ENCODE results near the gene RXFP4. TPM values are rescaled to one million over a fixed set of nuclear protein-coding genes. Genes with fewer than 3 reads are reported as not detected.

RXFP4 gene
- total RNA-seq, 1 donor from 2014 or later, result not detected

- ATAC-seq, result no peak
- DNase-seq (ENCODE audit: low spot score), result no peak
Observed at GRCh38 chr1:155957411-155957915, 16.0 kb downstream of the RXFP4 start.

GRCh38 chr1:155960081-155960745, 18.8 kb downstream of the RXFP4 start:
- DNase-seq (ENCODE audit: low spot score), result no peak
- ATAC-seq, result no peak

DNA sequence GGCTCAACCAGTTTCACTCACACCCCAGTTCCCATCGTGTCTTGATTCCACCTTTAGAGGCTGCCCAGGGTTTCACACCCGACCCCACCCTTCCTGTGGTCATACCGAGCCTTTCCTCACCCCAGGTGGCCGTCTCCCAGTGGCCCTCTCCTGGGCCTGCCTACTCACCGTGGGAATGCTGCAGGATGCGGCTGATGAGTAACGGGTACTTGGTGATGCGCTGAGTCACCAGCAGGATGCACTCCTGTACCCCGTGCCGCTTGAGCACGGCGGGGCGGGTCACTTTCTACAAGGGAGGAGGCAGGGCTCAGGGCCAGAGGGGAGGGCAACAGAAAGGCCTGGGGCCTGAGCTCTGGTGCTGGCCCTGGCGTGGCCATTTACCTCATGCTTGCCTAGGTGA, 20.5 kb downstream of the RXFP4 start:
- ATAC-seq (peak; percentile 55), DNase-seq (ENCODE audit: low spot score) (no peak)

GRCh38 chr1:155962599-155963211, 21.3 kb downstream of the RXFP4 start:
- ATAC-seq (peak; percentile 20), DNase-seq (ENCODE audit: low spot score) (no peak)

- ATAC-seq, result no peak
Observed at GRCh38 chr1:155964193-155964592, 22.8 kb downstream of the RXFP4 start.

DNA sequence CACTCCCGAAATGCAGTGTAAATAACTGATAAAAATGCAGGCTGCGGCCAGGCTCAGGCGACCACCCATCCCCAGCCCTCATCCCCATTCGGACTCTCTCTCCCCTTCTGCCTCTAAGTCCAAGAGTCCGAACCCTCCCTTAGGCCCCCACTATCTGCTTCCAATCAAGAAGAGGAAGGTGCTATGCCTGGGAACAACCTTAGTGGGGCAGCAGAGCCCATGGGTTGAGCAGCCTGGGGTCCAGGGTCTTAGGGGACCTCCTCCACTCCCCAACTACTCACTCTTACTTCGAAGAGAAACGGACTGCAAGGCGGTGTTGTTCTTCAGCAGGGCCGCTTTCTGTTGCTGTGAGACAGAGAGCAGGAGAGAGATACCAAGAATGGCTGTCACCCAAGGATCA, 24.7 kb downstream of the RXFP4 start:
- no peak for ATAC-seq

More at GRCh38 chr1:155964193-155964592, 22.8 kb downstream of the RXFP4 start:
- DNase-seq (ENCODE audit: low spot score), result no peak

DNA sequence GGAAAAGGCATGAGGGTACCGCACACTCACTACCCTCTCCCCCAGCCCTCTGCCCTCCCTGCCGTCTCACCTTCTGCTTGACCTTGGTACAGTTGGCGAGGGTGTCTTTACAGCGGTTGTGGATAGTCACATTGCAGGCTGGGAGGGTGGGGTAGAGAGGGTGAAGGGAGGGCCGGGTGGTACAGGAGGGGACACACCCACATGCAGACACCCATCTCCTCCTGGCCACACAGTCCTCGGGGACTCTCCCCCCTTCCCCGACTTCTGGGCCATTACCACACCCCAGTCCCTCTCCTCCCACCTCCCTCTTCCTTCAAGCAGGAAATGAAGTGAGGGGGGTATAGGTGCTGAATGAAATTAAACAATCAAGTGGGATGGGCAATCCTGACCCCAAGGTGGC, 25.3 kb downstream of the RXFP4 start:
- DNase-seq (ENCODE audit: low spot score) (no peak), ATAC-seq (no peak)

More for the DNA sequence above, 24.7 kb downstream of the RXFP4 start:
- DNase-seq (ENCODE audit: low spot score), result no peak

- DNase-seq (ENCODE audit: low spot score) (no peak), ATAC-seq (peak; percentile 54)
Observed at GRCh38 chr1:155967341-155968050, 26.1 kb downstream of the RXFP4 start.

- no peak for ATAC-seq
- no peak for DNase-seq (ENCODE audit: low spot score)
Observed at GRCh38 chr1:155968051-155968400, 26.6 kb downstream of the RXFP4 start.

- no peak for ATAC-seq
Observed at GRCh38 chr1:155968670-155969069, 27.2 kb downstream of the RXFP4 start.

GRCh38 chr1:155969377-155969791, 27.9 kb downstream of the RXFP4 start:
- ATAC-seq (no peak), DNase-seq (ENCODE audit: low spot score) (no peak)

More at GRCh38 chr1:155968670-155969069, 27.2 kb downstream of the RXFP4 start:
- no peak for DNase-seq (ENCODE audit: low spot score)

GRCh38 chr1:155970531-155971167, 29.2 kb downstream of the RXFP4 start:
- ATAC-seq, result peak; percentile 45
- no peak for DNase-seq (ENCODE audit: low spot score)

- ATAC-seq (peak; percentile 75), DNase-seq (ENCODE audit: low spot score) (no peak)
Observed at GRCh38 chr1:155971910-155972809, 30.7 kb downstream of the RXFP4 start.

- no peak for DNase-seq (ENCODE audit: low spot score)
Observed at GRCh38 chr1:155973723-155974122, 32.3 kb downstream of the RXFP4 start.

DNA sequence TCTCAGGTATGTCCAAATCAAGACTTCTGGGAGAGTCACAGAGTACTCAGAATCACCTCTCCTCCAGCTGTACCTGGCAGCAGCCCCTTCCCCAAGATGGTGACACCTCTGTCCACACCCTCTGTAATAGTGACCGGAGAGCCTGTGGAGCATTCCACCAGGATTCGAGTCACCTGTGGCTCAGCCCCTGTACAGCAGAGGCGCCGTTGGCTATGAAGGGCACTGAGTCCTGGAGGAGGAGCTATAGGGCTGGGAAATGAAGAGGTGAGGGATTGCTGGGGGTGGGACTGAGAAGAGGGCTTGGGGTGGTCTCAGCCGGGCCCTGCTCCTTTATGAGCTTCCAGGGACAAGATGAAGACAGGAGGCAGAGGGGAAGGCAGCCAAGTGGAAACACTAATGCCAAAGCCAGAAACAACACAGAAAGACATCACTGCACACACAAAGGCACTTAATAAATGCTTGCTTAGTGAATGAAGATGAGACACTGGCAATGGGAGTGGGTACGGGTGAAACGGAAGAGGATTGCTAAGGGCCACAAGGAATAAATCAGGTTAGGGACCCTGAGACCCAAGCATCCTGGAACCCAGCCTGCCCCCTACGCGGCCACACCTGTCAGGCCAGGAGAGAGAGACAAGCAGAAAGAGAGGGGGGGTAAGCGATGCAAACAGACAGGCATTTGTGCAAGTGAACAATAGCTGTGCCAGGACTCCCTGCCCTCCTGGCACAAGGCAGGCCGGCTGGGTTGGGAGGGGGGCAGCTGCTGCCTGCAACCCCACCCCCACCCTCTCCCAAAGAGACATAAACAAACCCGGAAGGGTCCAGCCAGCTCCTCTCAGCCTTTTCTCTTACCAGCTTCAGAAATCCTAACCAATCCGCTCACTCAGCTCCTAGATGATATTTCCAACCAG, 33.0 kb downstream of the RXFP4 start:
- no peak for ATAC-seq
- no peak for DNase-seq (ENCODE audit: low spot score)

More at GRCh38 chr1:155973723-155974122, 32.3 kb downstream of the RXFP4 start:
- no peak for ATAC-seq

GRCh38 chr1:155975375-155976061, 34.1 kb downstream of the RXFP4 start:
- ATAC-seq (no peak), DNase-seq (ENCODE audit: low spot score) (no peak)

DNA sequence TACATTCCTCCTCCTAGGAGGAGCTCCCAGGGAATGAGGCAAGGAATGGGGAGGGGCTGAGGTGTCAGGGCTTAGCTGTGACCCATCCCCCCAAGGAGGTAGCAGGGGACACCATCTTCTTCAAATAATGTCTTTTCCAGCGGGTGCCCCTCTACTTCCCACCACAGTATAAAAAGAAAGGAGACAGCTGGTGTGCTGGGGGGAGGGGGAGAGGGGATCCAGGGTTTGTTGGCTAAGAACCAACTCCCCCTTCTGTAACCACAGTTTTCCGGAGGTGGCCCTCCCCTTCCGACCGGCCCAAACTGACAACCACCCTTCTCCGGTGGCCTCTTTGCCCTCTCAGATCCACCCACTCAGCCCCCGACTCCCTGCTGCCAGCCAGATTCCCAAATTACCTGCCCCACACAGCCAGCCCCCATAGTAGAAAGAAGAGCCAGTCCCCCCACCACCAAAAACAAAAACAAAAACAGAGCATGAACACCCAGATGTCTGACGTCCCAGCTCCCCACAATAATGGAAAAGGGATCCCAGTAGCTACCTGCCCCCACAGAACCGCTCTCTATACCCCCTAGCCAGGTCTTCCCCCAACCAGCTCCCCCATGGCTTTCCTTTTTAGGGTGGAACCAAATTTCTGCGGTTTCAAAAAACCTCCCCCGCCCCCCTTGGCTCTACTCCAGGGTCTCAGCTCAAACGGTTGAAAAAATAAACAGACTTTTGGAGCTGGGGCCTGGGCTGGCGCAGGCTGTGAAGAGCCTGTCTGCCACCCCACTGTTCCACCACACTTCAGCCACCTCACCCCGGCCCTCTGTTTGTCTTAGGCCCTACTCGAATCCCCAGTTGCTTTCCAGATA, 34.8 kb downstream of the RXFP4 start:
- ATAC-seq, result no peak
- DNase-seq (ENCODE audit: low spot score), result no peak

All from left lobe of liver (tissue), 2 donors.